Heart left ventricle (tissue), 16 donors: Measurements from ENCODE around the gene KCTD21. TPM values are rescaled to one million over a fixed set of nuclear protein-coding genes. Genes with fewer than 3 reads are reported as not detected.

Experiments
- ATAC-seq, 4 donors: fragments of 200-7000 bp; cut with Tn5 transposase; one replicate each; pipeline ENCODE4 v1.9.1; 2020 to 2022; ENCODE audit warnings: moderate library complexity in 4 of 4, mild to moderate bottlenecking in 3 of 4, moderate number of reproducible peaks in 1 of 4
- DNase-seq, 5 donors: peaks; one replicate each; pipeline ENCODE4 v3.0.0-alpha.2; 2020
- H3K27ac ChIP-seq, 12 donors: fragments of 200-600 bp; sonication (generic) in 4 of 12; one replicate each; pipeline versions ENCODE4 v1.5.0 to v1.8.0; 2016 to 2022; ENCODE audit warnings: mild to moderate bottlenecking in 2 of 12
- H3K27me3 ChIP-seq, 9 donors: fragments of 200-600 bp; sonication (generic) in 2 of 9; one replicate each; pipeline versions ENCODE4 v1.5.1 to v1.8.0; 2016 to 2022; ENCODE audit warnings: mild to moderate bottlenecking in 3 of 9
- H3K36me3 ChIP-seq, 9 donors: fragments of 200-600 bp; sonication (generic) in 2 of 9; one replicate each; pipeline versions ENCODE4 v1.5.0 to v1.8.0; 2018 to 2022; ENCODE audit warnings: mild to moderate bottlenecking in 2 of 9
- H3K4me1 ChIP-seq, 12 donors: fragments of 200-600 bp; sonication (generic) in 4 of 12; one replicate each; pipeline versions ENCODE4 v1.5.0 to v1.8.0; 2016 to 2022; ENCODE audit warnings: mild to moderate bottlenecking in 3 of 12
- H3K4me3 ChIP-seq, 12 donors: fragments of 200-600 bp; sonication (generic) in 4 of 12; one replicate each; pipeline versions ENCODE4 v1.5.0 to v1.8.0; 2017 to 2022; ENCODE audit warnings: mild to moderate bottlenecking in 9 of 12, moderate library complexity in 4 of 12
- H3K9me3 ChIP-seq, 12 donors: fragments of 200-600 bp; sonication (generic) in 4 of 12; one replicate each; pipeline versions ENCODE4 v1.5.0 to v1.8.0; 2016 to 2022; ENCODE audit warnings: mild to moderate bottlenecking in 1 of 12
- CTCF ChIP-seq, 12 donors: fragments of 200-600 bp; sonication (generic) in 4 of 12; IDR thresholded peaks; one replicate each; pipeline versions ENCODE4 v1.5.0 to v1.8.0; 2018 to 2022; ENCODE audit warnings: antibody characterized with exemption in 12 of 12, mild to moderate bottlenecking in 5 of 12
- POLR2A ChIP-seq, 2 donors: fragments of 450-650 bp; IDR thresholded peaks; one replicate each; pipeline ENCODE4 v1.6.1; 2017; ENCODE audit warnings: antibody characterized with exemption in 2 of 2, mild to moderate bottlenecking in 2 of 2, moderate library complexity in 2 of 2
- WGBS, 4 donors: extraction: QIAGEN DNeasy Blood & Tissue Kit in 2 of 4; methylation state at CpG; one replicate each; pipeline versions ENCODE4 v1.1.5 to v1.1.7; 2013 to 2018; 5-methylcytosine and 5-hydroxymethylcytosine counted together
- intact Hi-C, 10 donors: fragments of 100-400 bp; cut with DNase I; formaldehyde crosslinking; loops; one replicate each; pipeline versions ENCODE4 v1.11.1 to v1.14.2; 2022
- polyA plus RNA-seq, 2 donors: library from polyadenylated mRNA; stranded (reverse); fragments of 200-250 nt; gene quantifications; one replicate each; pipeline ENCODE4 v1.2.3, GENCODE V29; 2013
- total RNA-seq, 9 donors: library from RNA; depleted of rRNA in 2 of 9; stranded (reverse); fragments of >200 nt in 2 of 9; fragmentation: NEBNext Ultra II Directional in 3 of 9; extraction: Animal tissue kit (Norgen Biotek cat#: 25700) in 3 of 9; gene quantifications; one replicate each; pipeline versions ENCODE4 v1.1.0 to v1.2.4, GENCODE V29; 2016 to 2023
- donor health status: ischemic (EF 13 %, LVEDD 7.1; RV severe dilation, severe dysfunction).
- donor health status: healthy with polysubstance abuse.
- donor health status: DM: no; HTN: yes; CAD: no.
- donor health status: DM: no; HTN: no; CAD: no.
- donor health status: ischemic (EF 25% LVEDD 6.9; RV normal size, moderate dysfunction).
- donor health status: ischemic (EF 25% LVEDD 5.7; RV mildly dilated, moderate dysfunction).
- donor health status: healthy.
- donor health status: DM: yes; HTN: yes; CAD: no.
- donor health status: ischemic (EF 35%, LVEDD 5.7; RV mildly dilated, moderate dysfunction).
- donor health status: nonischemic (EF 11% LVEDD 7.7; RV severe dilation, severe dysfunction).
- donor health status: DM: yes; HTN: yes; CAD: no.
- donor health status: PGD.
- donor health status: ischemic (EF 29% LVEDD 5.4; RV normal size, mild dysfunction).
- donor health status: nonischemic (EF 23%, LVEDD 6.1; RV moderate dilation, normal function).

Gene KCTD21
- total and polyA plus RNA-seq, 11 donors = 3.4 to 10.9 (median 7.2) TPM

- Histone ChIP-seq H3K9me3 (no peaks in the 10 kb centered on the region), H3K27ac (no peak overlapping the region), H3K4me1 (peaks cover 0 to 38% (median 23%) of the 10 kb centered on the region in 12 donors), H3K27me3 (no peaks in the 10 kb centered on the region), H3K4me3 (no peak overlapping the region), H3K36me3 (peaks cover 0 to 20% (median 9%) of the 10 kb centered on the region in 9 donors)
- WGBS, 4 donors = 94 to 98% (median 97%) methylated on average over 8 of the region's 8 CpGs
- no peak for ATAC-seq
- DNase-seq = peak in 1 of 5 donors; percentile 10
- intact Hi-C loops = no loop called here
- TF ChIP-seq CTCF (IDR thresholded peaks at IDR 0.05) (no peak), POLR2A (IDR thresholded peaks at IDR 0.05) (no peak)
These were observed 5.4 kb upstream of the KCTD21 start for GRCh38 chr11:78193806-78194205.

GRCh38 chr11:78192911-78193351 lies 4.5 kb upstream of the KCTD21 start:
- Histone ChIP-seq H3K4me3 (no peak overlapping the region), H3K36me3 (peaks cover 0 to 11% (median 2%) of the 10 kb centered on the region in 9 donors), H3K9me3 (no peaks in the 10 kb centered on the region), H3K4me1 (peaks cover 0 to 38% (median 23%) of the 10 kb centered on the region in 12 donors), H3K27me3 (no peaks in the 10 kb centered on the region), H3K27ac (peak overlapping the region in 1 of 12 donors; percentile 30)
- DNase-seq = peak in 1 of 5 donors; percentile 20
- 87 to 92% (median 90%) methylated on average over 4 of the region's 4 CpGs for WGBS, 4 donors
- ATAC-seq = no peak
- intact Hi-C loops = no loop called here
- no peak for TF ChIP-seq CTCF (IDR thresholded peaks at IDR 0.05)
- TF ChIP-seq POLR2A (IDR thresholded peaks at IDR 0.05) = no peak

DNA sequence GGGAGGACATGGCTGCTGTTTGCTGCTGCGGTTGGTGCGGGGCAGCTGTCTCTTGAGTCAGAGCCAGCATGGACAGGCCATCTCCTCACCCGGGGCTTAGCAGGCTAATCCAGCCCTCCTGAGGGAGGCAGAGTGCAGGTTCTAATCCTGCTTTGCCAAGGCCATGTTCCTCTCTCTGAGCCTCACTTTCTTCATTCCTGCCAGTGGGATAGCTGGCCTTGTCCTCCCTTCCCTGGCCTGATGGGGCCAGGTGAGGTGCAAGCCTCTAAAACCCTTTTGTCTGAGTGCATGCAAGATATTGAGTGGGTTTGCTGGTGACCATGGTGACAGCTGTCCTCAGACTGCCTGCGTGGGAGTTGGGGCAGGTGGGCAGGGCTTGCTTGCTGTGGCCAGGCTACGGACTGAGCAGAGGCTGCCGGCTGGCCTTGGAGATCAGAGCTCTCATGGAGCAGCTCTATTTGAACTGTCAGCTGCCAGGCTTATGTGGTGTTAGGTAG lies 3.8 kb upstream of the KCTD21 start:
- TF ChIP-seq POLR2A (IDR thresholded peaks at IDR 0.05) (no peak), CTCF (IDR thresholded peaks at IDR 0.05) (no peak)
- peaks cover 0 to 42% (median 27%) of the 10 kb centered on the region in 12 donors for H3K4me1 ChIP-seq
- H3K27me3 ChIP-seq = no peaks in the 10 kb centered on the region
- ATAC-seq (no peak), DNase-seq (peak in 1 of 5 donors; percentile 43)
- H3K36me3 ChIP-seq = peaks cover 0 to 9% (median 0%) of the 10 kb centered on the region in 9 donors
- H3K9me3 ChIP-seq = no peaks in the 10 kb centered on the region
- intact Hi-C loops = no loop called here
- peak overlapping the region in 1 of 12 donors; percentile 15 for H3K27ac ChIP-seq
- no peak overlapping the region for H3K4me3 ChIP-seq
- 41 to 74% (median 65%) methylated on average over 2 to 6 of the region's 6 CpGs for WGBS, 4 donors

DNA sequence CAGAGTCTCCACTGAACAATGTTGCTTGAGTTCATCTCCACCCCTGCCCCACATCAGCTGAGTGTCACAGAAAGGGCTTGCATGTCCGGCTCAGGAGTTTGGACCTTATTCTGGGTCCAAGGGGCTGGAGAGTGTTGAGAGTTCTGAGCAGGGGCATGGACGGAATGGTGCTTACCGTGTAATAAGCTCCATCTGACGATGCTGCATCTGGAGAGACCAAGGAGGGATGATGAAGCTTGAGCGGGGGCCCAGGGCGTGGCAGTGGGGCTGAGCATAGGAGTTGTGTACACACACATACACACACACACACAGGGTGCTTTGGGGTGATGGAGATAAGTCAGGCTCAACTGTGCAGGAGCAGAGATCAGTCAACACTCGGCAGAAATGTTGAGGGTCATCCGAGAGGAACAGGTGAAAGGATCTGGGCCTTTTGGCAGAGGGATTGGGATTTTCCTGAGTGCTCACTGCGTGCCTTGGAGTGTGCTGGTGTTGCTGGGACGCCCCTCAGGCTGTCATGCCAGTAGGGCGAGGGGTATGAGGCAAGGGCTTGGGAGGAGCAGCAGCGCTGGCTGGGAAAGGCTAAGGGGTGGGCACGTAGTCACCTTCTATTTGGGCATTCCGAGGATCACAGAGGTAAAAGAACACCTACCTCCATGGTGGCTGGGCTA lies 2.6 kb upstream of the KCTD21 start:
- no peak overlapping the region for H3K27ac ChIP-seq

More for the DNA sequence above, 2.6 kb upstream of the KCTD21 start:
- Histone ChIP-seq H3K27me3 (no peaks in the 10 kb centered on the region), H3K36me3 (peaks cover 0 to 10% (median 0%) of the 10 kb centered on the region in 9 donors), H3K4me3 (peak overlapping the region in 2 of 12 donors; percentile 15 to 94), H3K9me3 (no peaks in the 10 kb centered on the region), H3K4me1 (peaks cover 0 to 51% (median 36%) of the 10 kb centered on the region in 12 donors)
- peak in 1 of 5 donors; percentile 21 for DNase-seq
- ATAC-seq = no peak
- 84 to 91% (median 90%) methylated on average over 10 to 14 of the region's 14 CpGs for WGBS, 4 donors
- TF ChIP-seq CTCF (IDR thresholded peaks at IDR 0.05) (no peak), POLR2A (IDR thresholded peaks at IDR 0.05) (no peak)
- intact Hi-C loops = no loop called here
